Prostate gland (tissue), 2 donors: ENCODE data around the gene WFDC2. TPM values are rescaled to one million over a fixed set of nuclear protein-coding genes. Genes with fewer than 3 reads are reported as not detected.

Source experiments
- DNase-seq: peaks from one replicate; pipeline ENCODE4 v3.0.0-alpha.2; 2019; ENCODE audit warnings: low spot score
- H3K27ac ChIP-seq, 2 donors: fragments of 200-600 bp; sonication (generic); 2 replicates each; pipeline ENCODE4 v1.5.1; 2017 to 2019
- H3K27me3 ChIP-seq: fragments of 200-600 bp; sonication (generic); replicated peaks from 2 replicates; pipeline ENCODE4 v1.5.1; 2019; ENCODE audit not compliant: insufficient read depth
- H3K36me3 ChIP-seq, 2 donors: fragments of 200-600 bp; sonication (generic); 1 replicate in 1 of 2; 2 replicates in 1 of 2; pipeline versions ENCODE4 v1.5.1 to v1.8.1; 2017 to 2019
- H3K4me1 ChIP-seq: fragments of 200-600 bp; sonication (generic); replicated peaks from 2 replicates; pipeline ENCODE4 v1.5.1; 2019
- H3K4me3 ChIP-seq, 2 donors: fragments of 200-600 bp; sonication (generic); 2 replicates each; pipeline ENCODE4 v1.5.1; 2017 to 2019
- H3K9me3 ChIP-seq: fragments of 200-600 bp; sonication (generic); 2 replicates; pipeline ENCODE4 v1.5.1; 2017
- POLR2A ChIP-seq: fragments of 450-650 bp; IDR thresholded peaks from one replicate; pipeline ENCODE4 v1.6.1; 2016; ENCODE audit warnings: antibody characterized with exemption, mild to moderate bottlenecking
- POLR2AphosphoS5 ChIP-seq: sonication (generic); formaldehyde crosslinking; IDR thresholded peaks from one replicate; pipeline ENCODE4 v1.6.1; 2017; ENCODE audit warnings: antibody characterized with exemption
- WGBS: methylation state at CpG from one replicate; pipeline ENCODE4 v1.1.5; 2018; 5-methylcytosine and 5-hydroxymethylcytosine counted together
- intact Hi-C: fragments of 100-400 bp; cut with DNase I; formaldehyde crosslinking; loops from one replicate; pipeline ENCODE4 v1.14.2; 2022
- microRNA-seq: library from miRNA; unstranded; fragments of <30 nt; microRNA quantifications from one replicate; pipeline ENCODE4, GENCODE V29; 2016
- small RNA-seq, 2 donors: library from RNA; depleted of rRNA; stranded (forward); fragments of <200 nt; gene quantifications; one replicate each; pipeline ENCODE3, GENCODE V24; 2016
- total RNA-seq, 2 donors: library from RNA; depleted of rRNA; stranded (reverse); fragments of >200 nt; gene quantifications; one replicate each; pipeline ENCODE4 v1.1.0, GENCODE V29; 2016
- TF ChIP-seq, protein P1 (sequence below), 4 experiments: fragments of 200-600 bp in 2 of 4; fragments of 450-650 bp in 2 of 4; sonication (generic) in 2 of 4; IDR thresholded peaks; 1 replicate in 3 of 4; 2 replicates in 1 of 4; pipeline ENCODE4 v1.5.1; 2016 to 2019; ENCODE audit warnings: antibody characterized with exemption in 4 of 4, mild to moderate bottlenecking in 2 of 4, moderate library complexity in 2 of 4

Gene WFDC2
- total RNA-seq, 2 donors from 2014 or later, result 100.0 to 122 TPM

DNA sequence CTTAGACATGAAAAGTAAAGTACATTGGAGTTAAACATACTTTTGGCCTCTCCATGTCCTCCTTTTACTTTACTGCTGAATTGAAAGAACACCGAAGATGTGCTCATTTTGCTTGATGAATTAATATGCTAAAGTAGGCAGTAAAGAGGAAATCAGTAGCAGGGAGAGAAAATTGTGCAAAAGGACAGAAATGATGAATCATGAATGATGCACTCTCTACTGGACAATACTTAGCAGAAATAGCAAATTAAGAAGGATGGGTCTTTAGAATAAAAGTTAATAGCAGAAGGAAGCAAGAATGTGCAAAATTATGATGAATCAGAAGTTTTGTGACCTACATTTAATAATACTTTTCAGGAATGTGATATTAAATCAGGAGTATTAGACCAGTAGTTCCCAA, 54.3 kb downstream of the WFDC2 start:
- Histone ChIP-seq H3K4me1 (no peaks in the 10 kb centered on the region), H3K9me3 (no peaks in the 10 kb centered on the region), H3K27me3 (no peaks in the 10 kb centered on the region), H3K36me3 (no peaks in the 10 kb centered on the region), H3K4me3 (no peak overlapping the region), H3K27ac (no peak overlapping the region)
- intact Hi-C loops, result no loop called here
- TF ChIP-seq, protein P1, sequence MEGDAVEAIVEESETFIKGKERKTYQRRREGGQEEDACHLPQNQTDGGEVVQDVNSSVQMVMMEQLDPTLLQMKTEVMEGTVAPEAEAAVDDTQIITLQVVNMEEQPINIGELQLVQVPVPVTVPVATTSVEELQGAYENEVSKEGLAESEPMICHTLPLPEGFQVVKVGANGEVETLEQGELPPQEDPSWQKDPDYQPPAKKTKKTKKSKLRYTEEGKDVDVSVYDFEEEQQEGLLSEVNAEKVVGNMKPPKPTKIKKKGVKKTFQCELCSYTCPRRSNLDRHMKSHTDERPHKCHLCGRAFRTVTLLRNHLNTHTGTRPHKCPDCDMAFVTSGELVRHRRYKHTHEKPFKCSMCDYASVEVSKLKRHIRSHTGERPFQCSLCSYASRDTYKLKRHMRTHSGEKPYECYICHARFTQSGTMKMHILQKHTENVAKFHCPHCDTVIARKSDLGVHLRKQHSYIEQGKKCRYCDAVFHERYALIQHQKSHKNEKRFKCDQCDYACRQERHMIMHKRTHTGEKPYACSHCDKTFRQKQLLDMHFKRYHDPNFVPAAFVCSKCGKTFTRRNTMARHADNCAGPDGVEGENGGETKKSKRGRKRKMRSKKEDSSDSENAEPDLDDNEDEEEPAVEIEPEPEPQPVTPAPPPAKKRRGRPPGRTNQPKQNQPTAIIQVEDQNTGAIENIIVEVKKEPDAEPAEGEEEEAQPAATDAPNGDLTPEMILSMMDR (IDR thresholded peaks at IDR 0.05), result no peak
- TF ChIP-seq POLR2AphosphoS5, result no peak
- TF ChIP-seq POLR2A, result no peak
- DNase-seq, result no peak
- 77% methylated on average over 1 of the region's 1 CpG for WGBS

DNA sequence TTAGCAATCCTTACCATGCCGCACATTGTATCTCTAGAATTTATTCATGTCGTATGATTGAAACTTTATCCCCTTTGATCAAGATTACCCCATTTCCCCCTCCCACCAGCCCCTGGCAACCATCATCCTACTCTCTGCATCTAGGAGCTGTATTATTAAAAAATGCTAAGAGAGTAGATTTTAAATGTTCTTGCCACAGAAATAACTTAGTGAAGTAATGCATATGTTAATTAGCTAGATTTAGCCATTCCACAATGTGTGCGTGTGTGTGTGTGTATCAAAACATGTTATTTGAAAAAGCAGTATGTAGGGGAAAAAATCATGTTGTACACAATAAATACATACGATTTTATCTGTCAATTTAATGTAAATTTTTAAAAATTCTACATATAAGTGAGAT, 57.7 kb downstream of the WFDC2 start:
- Histone ChIP-seq H3K36me3 (no peaks in the 10 kb centered on the region), H3K4me1 (no peaks in the 10 kb centered on the region), H3K4me3 (no peak overlapping the region), H3K27ac (no peak overlapping the region), H3K27me3 (no peaks in the 10 kb centered on the region), H3K9me3 (no peaks in the 10 kb centered on the region)
- TF ChIP-seq POLR2AphosphoS5 (no peak), POLR2A (no peak)
- TF ChIP-seq, protein P1 (IDR thresholded peaks at IDR 0.05), result no peak
- no peak for DNase-seq
- 69% methylated on average over 4 of the region's 4 CpGs for WGBS
- intact Hi-C loops, result no loop called here

Small RNA genes within 50 kb of the gene (microRNA-seq; reads per million reads assigned to microRNA genes)
- gene MIR6812, result not detected

Small RNA genes within 50 kb of the gene (small RNA-seq; reads per million reads assigned to genes)
- 0 reads per million in 2 donors for gene MIR6812

Other genes starting within 250 kb of the WFDC2 start
- 10 to 100 TPM in 1 of 2 donors, under 1 TPM in 1; 0.18 to 70.5 TPM for gene SEMG2, start 248.4 kb upstream of the WFDC2 start, total RNA-seq
- gene SLPI, start 215.2 kb upstream of the WFDC2 start, total RNA-seq, result 100 to 1,000 TPM; 168 to 202 TPM
- gene RBPJL, start 162.9 kb upstream of the WFDC2 start, total RNA-seq, result not detected
- gene MATN4, start 161.5 kb upstream of the WFDC2 start, total RNA-seq, result under 1 TPM in 1 of 2 donors, not detected in 1; 0.34 TPM
- gene SDC4, start 121.3 kb upstream of the WFDC2 start, total RNA-seq, result 100 to 1,000 TPM; 123 to 266 TPM
- gene SYS1, start 106.6 kb upstream of the WFDC2 start, total RNA-seq, result 10 to 100 TPM; 29.3 to 57.4 TPM
- under 1 TPM in 1 of 2 donors, not detected in 1; 0.51 TPM for gene TP53TG5, start 91.4 kb upstream of the WFDC2 start, total RNA-seq
- 10 to 100 TPM; 33.7 to 34.4 TPM for gene DBNDD2, start 61.5 kb upstream of the WFDC2 start, total RNA-seq
- 100 to 1,000 TPM in 1 of 2 donors, 10 to 100 TPM in 1; 91.8 to 136 TPM for gene PIGT, start 53.6 kb upstream of the WFDC2 start, total RNA-seq
- not detected for gene SPINT3, start 45.9 kb downstream of the WFDC2 start, total RNA-seq
- gene WFDC6, start 69.7 kb downstream of the WFDC2 start, total RNA-seq, result 10 to 100 TPM in 1 of 2 donors, not detected in 1; 34.8 TPM
- gene EPPIN, start 77.6 kb downstream of the WFDC2 start, total RNA-seq, result 100 to 1,000 TPM in 1 of 2 donors, not detected in 1; 137 TPM
- gene WFDC8, start 109.5 kb downstream of the WFDC2 start, total RNA-seq, result not detected
- not detected for gene WFDC10A, start 160.0 kb downstream of the WFDC2 start, total RNA-seq
- gene WFDC9, start 161.5 kb downstream of the WFDC2 start, total RNA-seq, result not detected
- gene WFDC11, start 200.5 kb downstream of the WFDC2 start, total RNA-seq, result not detected
- not detected for gene WFDC13, start 232.3 kb downstream of the WFDC2 start, total RNA-seq
- not detected for gene WFDC10B, start 235.3 kb downstream of the WFDC2 start, total RNA-seq